ENCODE data around the gene PSPN.
A peak's percentile ranks its signal among the peaks of the same experiment; 100 is the strongest.

The PSPN gene

GRCh38 chr19:6414793-6415590 is 39.3 kb upstream of the PSPN start:
- Histone ChIP-seq H2BK5ac (ENCODE audit: low read length) (no peak overlapping the region), H2BK120ac (ENCODE audit: low read depth, low read length) (no peak overlapping the region), H4K8ac (ENCODE audit: low read depth, low read length) (no peak overlapping the region), H3K27me3 (ENCODE audit: insufficient read depth, low read length, poor library complexity) (no peaks in the 10 kb centered on the region), H2AK5ac (ENCODE audit: low read length) (no peak overlapping the region), H3K9ac (ENCODE audit: low read length) (no peak overlapping the region), H3K23ac (ENCODE audit: low read length) (no peak overlapping the region), H3K56ac (ENCODE audit: low read length) (no peak overlapping the region), H3K18ac (ENCODE audit: low read length) (no peak overlapping the region), H3K79me1 (ENCODE audit: low read length) (peaks cover 12% of the 10 kb centered on the region), H3K79me2 (ENCODE audit: control insufficient read depth, insufficient read depth, low read length) (peaks cover 17% of the 10 kb centered on the region), H3K36me3 (ENCODE audit: control insufficient read depth, insufficient read depth, low read length) (peaks cover 20% of the 10 kb centered on the region), H3K27ac (ENCODE audit: low read depth, low read length) (no peak overlapping the region), H4K5ac (ENCODE audit: low read length) (no peak overlapping the region), H2BK15ac (replicated peaks; ENCODE audit: low read depth) (no peak overlapping the region), H3K4ac (ENCODE audit: low read depth, low read length) (no peak overlapping the region), H3K4me2 (ENCODE audit: low read length) (no peak overlapping the region), H3K4me3 (ENCODE audit: low read length) (no peak overlapping the region), H3K4me1 (ENCODE audit: control insufficient read depth, low read depth, low read length) (no peaks in the 10 kb centered on the region)
- DNase-seq, result no peak
- WGBS (ENCODE audit: extremely low coverage, insufficient coverage, low lambda C conversion rate), result no CpG with 5 or more reads among the region's 47 CpGs

DNA sequence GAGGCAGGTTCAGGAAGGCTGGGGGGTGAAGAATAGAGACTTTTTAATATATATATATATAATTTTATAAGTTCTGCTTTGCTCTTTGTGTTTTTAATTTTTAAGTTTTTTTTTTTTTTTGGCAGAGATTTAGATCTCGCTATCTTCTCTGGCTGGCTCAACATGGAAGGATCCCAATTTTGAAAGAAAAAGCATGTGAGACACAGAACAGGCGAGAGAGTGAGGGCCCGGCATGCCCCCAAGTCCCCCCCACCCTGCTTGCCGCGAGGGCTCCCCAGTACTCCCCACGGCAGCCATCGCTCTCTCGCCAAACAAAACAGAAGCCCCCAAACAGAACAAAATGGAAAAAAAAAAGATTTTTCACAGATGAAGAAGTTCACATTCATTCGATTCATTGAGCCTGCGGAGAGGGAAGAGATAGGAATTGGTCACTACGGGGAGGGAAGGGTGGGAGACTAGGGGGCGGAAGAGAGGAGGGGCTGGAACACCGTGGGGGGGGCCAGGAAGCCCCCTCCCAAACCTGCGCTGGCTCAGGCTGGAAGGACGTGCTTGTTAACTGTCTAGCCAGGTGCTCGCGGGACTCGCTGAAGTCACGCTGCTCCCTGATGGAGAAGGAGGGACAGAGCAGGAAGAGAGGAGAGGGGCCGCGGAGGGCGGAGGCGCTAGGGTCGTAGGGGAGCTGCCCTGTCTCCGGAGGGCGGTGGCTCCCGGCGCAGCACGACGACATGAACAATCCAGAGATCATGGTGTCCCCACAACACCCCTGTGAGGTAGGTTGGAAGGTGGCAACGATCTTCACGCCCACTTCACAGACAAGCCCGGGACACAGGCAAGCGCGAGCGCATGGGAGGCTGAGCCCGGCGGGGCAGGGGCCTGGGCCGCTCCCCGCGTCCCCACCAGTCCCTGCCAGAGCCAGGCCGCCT is 38.2 kb upstream of the PSPN start:
- H4K8ac ChIP-seq (ENCODE audit: low read depth, low read length), result no peak overlapping the region
- peaks cover 8% of the 10 kb centered on the region for H3K79me2 ChIP-seq (ENCODE audit: control insufficient read depth, insufficient read depth, low read length)
- no peak overlapping the region for H3K9ac ChIP-seq (ENCODE audit: low read length)
- no peak overlapping the region for H3K18ac ChIP-seq (ENCODE audit: low read length)
- no peak overlapping the region for H3K27ac ChIP-seq (ENCODE audit: low read depth, low read length)
- DNase-seq, result peak; percentile 52
- peaks cover 15% of the 10 kb centered on the region for H3K36me3 ChIP-seq (ENCODE audit: control insufficient read depth, insufficient read depth, low read length)
- no peak overlapping the region for H3K23ac ChIP-seq (ENCODE audit: low read length)
- H3K4ac ChIP-seq (ENCODE audit: low read depth, low read length), result no peak overlapping the region
- H3K4me3 ChIP-seq (ENCODE audit: low read length), result no peak overlapping the region
- H4K5ac ChIP-seq (ENCODE audit: low read length), result no peak overlapping the region
- H2BK5ac ChIP-seq (ENCODE audit: low read length), result no peak overlapping the region
- H2BK15ac ChIP-seq (replicated peaks; ENCODE audit: low read depth), result no peak overlapping the region
- H3K4me2 ChIP-seq (ENCODE audit: low read length), result no peak overlapping the region
- no CpG with 5 or more reads among the region's 42 CpGs for WGBS (ENCODE audit: extremely low coverage, insufficient coverage, low lambda C conversion rate)
- H2AK5ac ChIP-seq (ENCODE audit: low read length), result no peak overlapping the region
- no peaks in the 10 kb centered on the region for H3K27me3 ChIP-seq (ENCODE audit: insufficient read depth, low read length, poor library complexity)
- H3K79me1 ChIP-seq (ENCODE audit: low read length), result peaks cover 7% of the 10 kb centered on the region
- H3K4me1 ChIP-seq (ENCODE audit: control insufficient read depth, low read depth, low read length), result no peaks in the 10 kb centered on the region
- no peak overlapping the region for H2BK120ac ChIP-seq (ENCODE audit: low read depth, low read length)
- no peak overlapping the region for H3K56ac ChIP-seq (ENCODE audit: low read length)

GRCh38 chr19:6413291-6413690 is 37.6 kb upstream of the PSPN start:
- Histone ChIP-seq H2BK120ac (ENCODE audit: low read depth, low read length) (no peak overlapping the region), H3K27me3 (ENCODE audit: insufficient read depth, low read length, poor library complexity) (no peaks in the 10 kb centered on the region), H3K79me2 (ENCODE audit: control insufficient read depth, insufficient read depth, low read length) (peaks cover 2% of the 10 kb centered on the region), H3K79me1 (ENCODE audit: low read length) (peaks cover 5% of the 10 kb centered on the region), H3K27ac (ENCODE audit: low read depth, low read length) (no peak overlapping the region), H2AK5ac (ENCODE audit: low read length) (no peak overlapping the region), H3K56ac (ENCODE audit: low read length) (no peak overlapping the region), H3K36me3 (ENCODE audit: control insufficient read depth, insufficient read depth, low read length) (peaks cover 15% of the 10 kb centered on the region), H3K4me3 (ENCODE audit: low read length) (no peak overlapping the region), H4K5ac (ENCODE audit: low read length) (no peak overlapping the region), H3K23ac (ENCODE audit: low read length) (no peak overlapping the region), H2BK15ac (replicated peaks; ENCODE audit: low read depth) (no peak overlapping the region), H3K18ac (ENCODE audit: low read length) (no peak overlapping the region), H3K4ac (ENCODE audit: low read depth, low read length) (no peak overlapping the region), H3K4me2 (ENCODE audit: low read length) (no peak overlapping the region), H3K4me1 (ENCODE audit: control insufficient read depth, low read depth, low read length) (no peaks in the 10 kb centered on the region), H2BK5ac (ENCODE audit: low read length) (no peak overlapping the region), H3K9ac (ENCODE audit: low read length) (no peak overlapping the region), H4K8ac (ENCODE audit: low read depth, low read length) (no peak overlapping the region)
- no CpG with 5 or more reads among the region's 10 CpGs for WGBS (ENCODE audit: extremely low coverage, insufficient coverage, low lambda C conversion rate)
- no peak for DNase-seq

GRCh38 chr19:6412447-6413091 is 36.8 kb upstream of the PSPN start:
- H4K5ac ChIP-seq (ENCODE audit: low read length), result no peak overlapping the region
- no peak overlapping the region for H3K23ac ChIP-seq (ENCODE audit: low read length)
- WGBS (ENCODE audit: extremely low coverage, insufficient coverage, low lambda C conversion rate), result no CpG with 5 or more reads among the region's 15 CpGs
- H3K56ac ChIP-seq (ENCODE audit: low read length), result no peak overlapping the region
- H3K4me2 ChIP-seq (ENCODE audit: low read length), result no peak overlapping the region
- no peak overlapping the region for H2AK5ac ChIP-seq (ENCODE audit: low read length)
- H3K27me3 ChIP-seq (ENCODE audit: insufficient read depth, low read length, poor library complexity), result no peaks in the 10 kb centered on the region
- no peak overlapping the region for H2BK15ac ChIP-seq (replicated peaks; ENCODE audit: low read depth)
- peaks cover 2% of the 10 kb centered on the region for H3K79me2 ChIP-seq (ENCODE audit: control insufficient read depth, insufficient read depth, low read length)
- peak; percentile 67 for DNase-seq
- no peak overlapping the region for H4K8ac ChIP-seq (ENCODE audit: low read depth, low read length)
- H3K9ac ChIP-seq (ENCODE audit: low read length), result no peak overlapping the region
- no peak overlapping the region for H3K27ac ChIP-seq (ENCODE audit: low read depth, low read length)
- H3K79me1 ChIP-seq (ENCODE audit: low read length), result peaks cover 4% of the 10 kb centered on the region
- no peak overlapping the region for H3K4me3 ChIP-seq (ENCODE audit: low read length)
- no peak overlapping the region for H3K4ac ChIP-seq (ENCODE audit: low read depth, low read length)
- no peaks in the 10 kb centered on the region for H3K4me1 ChIP-seq (ENCODE audit: control insufficient read depth, low read depth, low read length)
- no peak overlapping the region for H2BK120ac ChIP-seq (ENCODE audit: low read depth, low read length)
- no peak overlapping the region for H3K18ac ChIP-seq (ENCODE audit: low read length)
- peaks cover 11% of the 10 kb centered on the region for H3K36me3 ChIP-seq (ENCODE audit: control insufficient read depth, insufficient read depth, low read length)
- no peak overlapping the region for H2BK5ac ChIP-seq (ENCODE audit: low read length)

- Histone ChIP-seq H3K27ac (ENCODE audit: low read depth, low read length) (no peak overlapping the region), H3K56ac (ENCODE audit: low read length) (no peak overlapping the region), H3K79me2 (ENCODE audit: control insufficient read depth, insufficient read depth, low read length) (no peaks in the 10 kb centered on the region), H3K4me1 (ENCODE audit: control insufficient read depth, low read depth, low read length) (no peaks in the 10 kb centered on the region), H3K4me2 (ENCODE audit: low read length) (no peak overlapping the region), H3K4me3 (ENCODE audit: low read length) (no peak overlapping the region), H4K5ac (ENCODE audit: low read length) (no peak overlapping the region), H3K4ac (ENCODE audit: low read depth, low read length) (no peak overlapping the region), H2AK5ac (ENCODE audit: low read length) (no peak overlapping the region), H3K18ac (ENCODE audit: low read length) (no peak overlapping the region), H3K79me1 (ENCODE audit: low read length) (no peaks in the 10 kb centered on the region), H3K36me3 (ENCODE audit: control insufficient read depth, insufficient read depth, low read length) (peaks cover 6% of the 10 kb centered on the region), H4K8ac (ENCODE audit: low read depth, low read length) (no peak overlapping the region), H3K27me3 (ENCODE audit: insufficient read depth, low read length, poor library complexity) (no peaks in the 10 kb centered on the region), H3K23ac (ENCODE audit: low read length) (no peak overlapping the region), H2BK120ac (ENCODE audit: low read depth, low read length) (no peak overlapping the region), H3K9ac (ENCODE audit: low read length) (no peak overlapping the region), H2BK15ac (replicated peaks; ENCODE audit: low read depth) (no peak overlapping the region), H2BK5ac (ENCODE audit: low read length) (no peak overlapping the region)
- WGBS (ENCODE audit: extremely low coverage, insufficient coverage, low lambda C conversion rate), result no CpG with 5 or more reads among the region's 12 CpGs
- no peak for DNase-seq
Observed at GRCh38 chr19:6412061-6412446, 36.3 kb upstream of the PSPN start.
